IMR-90 (cell line): Measurements from ENCODE around the gene HIRA.

Experiments used
- CTCF ChIP-seq: conservative IDR thresholded peaks from 2 replicates; pipeline ENCODE4 v1.5.1; 2012; ENCODE audit warnings: mild to moderate bottlenecking, low read depth, low read length, improper control_type of control experiment
- FOS ChIP-seq: fragments of 150-350 bp; IDR thresholded peaks from 2 replicates; pipeline ENCODE4 v1.6.1; 2016; ENCODE audit warnings: low read depth, low read length
- MAFK ChIP-seq: IDR thresholded peaks from 2 replicates; pipeline ENCODE4 v1.6.1; 2012; ENCODE audit warnings: low read depth, low read length, improper control_type of control experiment
- MAZ ChIP-seq: IDR thresholded peaks from 2 replicates; pipeline ENCODE4 v1.6.1; 2012; ENCODE audit warnings: low read depth, mild to moderate bottlenecking, low read length, improper control_type of control experiment, moderate library complexity, borderline replicate concordance
- NFE2L2 ChIP-seq: fragments of 150-350 bp; IDR thresholded peaks from 2 replicates; pipeline ENCODE4 v1.6.1; 2016; ENCODE audit warnings: low read depth, mild to moderate bottlenecking, low read length
- POLR2A ChIP-seq: IDR thresholded peaks from 2 replicates; pipeline ENCODE4 v1.6.1; 2012; ENCODE audit warnings: mild to moderate bottlenecking, low read depth, low read length
- RAD21 ChIP-seq: IDR thresholded peaks from 2 replicates; pipeline ENCODE4 v1.6.1; 2012; ENCODE audit warnings: low read length, improper control_type of control experiment
- RCOR1 ChIP-seq: IDR thresholded peaks from 2 replicates; pipeline ENCODE4 v1.6.1; 2012; ENCODE audit warnings: mild to moderate bottlenecking, low read length, improper control_type of control experiment; ENCODE audit not compliant: insufficient replicate concordance
- RFX5 ChIP-seq: IDR thresholded peaks from 2 replicates; pipeline ENCODE4 v1.8.0; 2012; ENCODE audit warnings: low read depth, mild to moderate bottlenecking, low read length, moderate library complexity
- TF ChIP-seq, protein P1 (sequence below): fragments of 150-350 bp; IDR thresholded peaks from 2 replicates; pipeline ENCODE4 v1.6.1; 2016; ENCODE audit warnings: low read depth, mild to moderate bottlenecking, low read length, moderate library complexity, borderline replicate concordance

DNA sequence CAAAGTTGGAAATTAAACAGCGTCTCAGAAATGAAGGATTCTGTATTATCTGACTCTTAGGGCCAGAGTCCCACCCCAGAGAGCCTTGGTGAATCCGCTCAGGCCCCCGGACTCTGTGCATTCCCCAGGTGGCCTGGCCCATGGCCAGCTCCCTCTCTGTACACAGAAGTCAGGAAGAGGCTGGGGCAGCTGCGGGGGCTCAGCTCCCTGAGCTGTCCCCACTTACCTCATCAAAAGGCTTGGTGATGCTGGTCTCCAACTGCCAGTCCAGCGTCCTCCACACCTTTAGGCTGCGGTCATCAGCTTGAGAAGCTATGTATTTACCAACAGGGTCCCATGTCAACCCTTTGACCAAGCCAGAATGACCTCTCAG is 35.0 kb downstream of the HIRA start:
- TF ChIP-seq RCOR1 (no peak), FOS (no peak), POLR2A (no peak), RAD21 (no peak), RFX5 (no peak), CTCF (no peak), NFE2L2 (no peak), MAZ (no peak), MAFK (no peak)
- TF ChIP-seq, protein P1, sequence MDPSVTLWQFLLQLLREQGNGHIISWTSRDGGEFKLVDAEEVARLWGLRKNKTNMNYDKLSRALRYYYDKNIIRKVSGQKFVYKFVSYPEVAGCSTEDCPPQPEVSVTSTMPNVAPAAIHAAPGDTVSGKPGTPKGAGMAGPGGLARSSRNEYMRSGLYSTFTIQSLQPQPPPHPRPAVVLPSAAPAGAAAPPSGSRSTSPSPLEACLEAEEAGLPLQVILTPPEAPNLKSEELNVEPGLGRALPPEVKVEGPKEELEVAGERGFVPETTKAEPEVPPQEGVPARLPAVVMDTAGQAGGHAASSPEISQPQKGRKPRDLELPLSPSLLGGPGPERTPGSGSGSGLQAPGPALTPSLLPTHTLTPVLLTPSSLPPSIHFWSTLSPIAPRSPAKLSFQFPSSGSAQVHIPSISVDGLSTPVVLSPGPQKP, result no peak
